GM19397 (cell line): ENCODE data around the gene RAX.
"Not testable (repeated sequence)": the region's sequence is repeated elsewhere in the genome, so short reads cannot be mapped to it uniquely, and the experiment has no call there.

Experiments
- ATAC-seq: cut with Tn5 transposase; IDR thresholded peaks from one replicate; pipeline ENCODE4 v1.9.1; 2021; ENCODE audit warnings: mild to moderate bottlenecking, moderate library complexity; ENCODE audit not compliant: unreplicated experiment

Gene RAX

DNA sequence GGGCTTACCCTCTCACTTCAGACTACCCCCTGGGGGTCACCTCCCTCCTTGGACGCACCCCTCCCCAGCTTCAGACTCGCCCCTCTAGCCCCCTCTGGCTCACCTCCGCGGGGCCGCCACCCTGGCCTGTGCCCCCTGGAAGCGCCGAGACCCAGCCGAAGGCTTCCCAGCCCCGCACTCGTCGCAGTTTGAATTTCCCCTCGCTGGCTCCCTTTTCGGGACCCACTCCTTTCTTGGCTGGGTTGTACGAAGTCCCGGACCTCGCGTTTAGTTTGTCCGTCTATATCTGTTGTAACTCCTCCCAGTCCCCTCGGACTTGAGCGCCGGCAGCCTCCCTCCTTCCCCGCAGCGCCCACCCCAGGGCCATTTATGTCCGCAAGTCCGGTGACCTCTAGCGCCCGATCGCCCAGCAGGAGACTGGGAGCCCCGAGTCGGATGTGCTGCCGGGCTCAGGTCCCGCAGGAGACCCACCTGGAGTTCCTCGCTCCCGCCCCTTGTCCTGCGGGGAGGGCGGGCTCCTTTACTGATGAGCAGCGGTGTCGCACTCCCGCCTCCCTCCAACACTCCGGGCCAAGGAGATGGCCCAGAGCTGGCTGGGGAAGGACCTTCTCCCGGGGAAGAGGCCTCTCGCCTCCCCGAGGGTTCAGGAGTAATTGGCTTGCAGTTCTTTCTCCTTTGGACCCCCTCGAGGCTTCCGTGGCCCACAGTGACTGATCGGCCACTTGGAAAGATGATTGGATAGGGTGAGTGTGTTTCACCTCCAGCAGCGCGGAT is 692 bp upstream of the RAX start:
- ATAC-seq = no peak

DNA sequence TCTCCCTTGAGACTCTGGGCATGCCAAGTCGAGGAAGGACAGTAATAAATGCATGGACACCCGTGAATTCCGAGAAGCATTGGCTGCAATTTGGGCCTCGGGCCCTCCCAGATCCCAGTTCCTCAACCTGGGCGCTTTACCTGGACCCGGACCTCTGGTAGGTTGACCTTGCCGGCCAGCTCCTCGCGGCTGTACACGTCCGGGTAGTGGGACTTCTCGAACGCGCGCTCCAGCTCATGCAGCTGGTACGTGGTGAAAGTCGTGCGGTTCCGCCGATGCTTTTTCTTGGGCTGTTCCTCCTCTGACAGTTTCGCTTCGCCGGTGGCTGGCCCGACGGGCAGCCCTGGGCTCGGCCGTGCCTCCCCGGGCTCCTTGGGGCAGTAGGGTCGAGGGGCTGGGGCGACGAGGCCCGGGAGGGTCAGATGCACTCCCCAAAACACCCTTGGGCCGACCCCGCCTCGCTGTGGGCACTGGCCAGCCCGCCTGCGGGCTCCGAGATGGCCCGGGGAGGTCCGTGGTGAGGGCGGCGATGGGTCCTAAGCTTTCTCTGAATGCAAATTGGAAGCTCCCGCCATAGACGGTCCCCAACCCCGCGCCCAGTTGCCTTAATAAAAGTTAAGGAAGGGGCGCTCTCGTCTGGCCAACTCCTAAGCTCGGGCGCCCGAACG is 899 bp downstream of the RAX start:
- no peak for ATAC-seq

DNA sequence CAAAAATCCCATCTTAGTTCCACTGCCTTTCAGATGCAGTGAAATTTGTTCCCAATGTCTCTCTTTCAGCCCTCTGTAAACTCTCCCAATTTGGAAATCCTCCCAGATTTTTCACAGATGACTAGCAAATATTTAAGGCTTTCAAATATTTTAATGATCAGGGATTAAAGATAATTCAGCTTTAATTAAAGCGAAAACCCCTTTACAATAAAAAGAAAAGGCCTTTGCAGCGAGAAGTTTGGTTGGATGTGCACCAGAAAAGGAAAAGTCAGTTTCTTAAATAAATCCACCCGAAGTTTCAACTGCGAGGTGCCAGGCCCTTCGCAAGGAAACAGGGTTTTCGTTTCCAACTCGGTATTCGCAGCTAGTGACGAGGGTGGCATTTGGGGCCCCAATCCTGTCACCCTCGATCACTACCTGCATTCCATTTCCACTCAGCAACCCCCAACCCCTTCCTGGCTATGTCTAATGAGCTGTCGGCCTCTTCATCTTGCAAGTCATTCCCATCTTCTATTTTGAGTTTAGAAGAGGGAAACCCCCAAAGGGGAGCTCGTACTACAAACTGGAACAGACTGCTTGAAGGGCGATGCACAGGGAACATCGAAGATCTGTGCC is 1.5 kb downstream of the RAX start:
- ATAC-seq = no peak

DNA sequence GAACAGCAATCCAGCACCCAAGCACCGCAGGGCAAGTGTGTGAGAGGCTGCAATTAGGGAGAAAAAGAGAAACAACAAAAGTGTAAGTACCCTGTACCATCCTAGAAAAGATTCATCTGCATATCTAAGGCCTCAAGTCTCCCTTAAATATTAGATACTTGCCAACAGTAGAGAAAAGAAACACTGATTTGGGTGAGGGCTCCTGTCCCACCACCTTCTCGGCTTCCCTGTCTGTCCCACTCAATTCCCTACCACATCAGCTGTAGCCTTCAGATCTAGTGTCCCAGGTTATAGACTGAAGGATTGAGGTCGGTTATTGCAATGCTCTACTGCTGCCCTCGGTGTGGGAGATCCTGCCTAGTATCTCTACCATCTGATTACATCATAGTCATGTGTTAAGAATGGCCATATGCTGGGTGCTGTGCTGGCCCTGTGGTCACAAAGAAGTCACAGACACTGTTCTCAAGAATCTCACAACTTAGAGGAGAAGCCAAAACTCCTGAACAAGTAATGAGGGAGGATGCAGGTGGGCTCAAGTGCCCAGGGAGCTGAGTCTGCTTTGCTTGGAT is 2.5 kb downstream of the RAX start:
- ATAC-seq = no peak

DNA sequence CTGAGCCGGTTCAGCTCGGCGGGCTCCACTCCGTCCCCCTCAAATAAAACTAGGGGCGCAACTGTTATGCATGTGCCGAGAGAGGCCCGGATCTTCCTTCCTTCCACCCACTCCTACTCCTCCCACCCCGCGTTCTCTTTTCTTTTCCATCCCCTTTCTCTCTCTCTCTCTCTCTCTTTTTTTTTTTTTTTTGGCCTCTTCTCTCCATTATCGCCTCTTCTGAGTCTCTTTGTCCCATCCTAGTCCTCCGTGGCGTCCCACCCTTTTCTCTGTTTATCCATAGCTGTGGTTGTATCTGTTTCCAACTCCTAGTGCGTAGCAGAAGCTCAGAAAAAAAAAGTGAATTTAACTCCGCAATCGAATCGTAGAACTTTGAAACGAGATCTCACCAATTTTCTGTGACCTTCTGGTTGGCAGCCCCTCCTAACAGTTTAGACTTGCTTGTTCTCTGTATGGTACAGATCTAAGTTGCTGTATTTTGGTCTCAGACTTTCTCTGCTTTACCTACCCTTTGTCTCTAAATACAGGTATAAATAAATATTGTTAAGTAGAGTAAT is 3.6 kb downstream of the RAX start:
- no peak for ATAC-seq

DNA sequence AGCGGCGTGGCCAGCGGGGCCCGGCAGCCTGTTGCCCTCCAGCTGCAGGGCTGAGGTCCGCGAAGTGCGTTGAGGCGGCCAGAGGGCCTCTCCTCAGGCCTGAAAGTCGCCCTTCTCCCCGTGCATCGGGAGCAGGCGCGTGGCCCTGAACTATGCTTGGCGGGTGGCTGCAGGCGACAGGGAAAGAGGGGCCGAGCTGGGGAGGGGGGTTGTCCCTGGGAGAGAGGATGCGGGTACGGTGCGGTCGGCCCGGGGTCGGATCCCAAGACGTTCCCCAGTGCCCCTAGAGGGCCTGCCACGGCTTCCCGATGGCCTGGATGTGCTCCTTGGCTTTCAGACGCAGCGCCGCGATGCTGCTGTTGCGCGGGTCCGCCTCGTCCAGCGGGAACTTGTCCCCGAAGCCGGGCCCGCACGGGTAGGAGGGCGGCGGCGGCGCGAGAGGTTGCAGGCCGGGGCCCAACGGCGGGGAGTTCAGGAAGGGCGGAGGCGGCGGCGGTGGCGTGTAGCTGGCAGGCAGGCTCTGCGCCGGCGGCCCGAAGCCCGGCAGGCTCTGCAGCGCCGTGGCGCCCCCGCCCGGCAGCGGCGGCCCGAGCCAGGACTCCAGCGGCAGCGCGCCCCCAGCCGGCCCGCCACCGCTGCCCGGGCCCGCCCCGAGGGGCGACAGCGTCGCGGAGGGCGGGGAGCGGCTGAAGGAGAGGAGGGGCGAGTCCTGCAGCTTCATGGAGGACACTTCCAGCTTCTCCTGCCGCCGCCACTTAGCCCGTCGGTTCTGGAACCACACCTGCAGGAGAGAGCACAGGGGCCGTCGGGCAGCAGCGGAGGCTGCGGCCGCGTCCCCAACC is 4.3 kb downstream of the RAX start:
- ATAC-seq = no peak

DNA sequence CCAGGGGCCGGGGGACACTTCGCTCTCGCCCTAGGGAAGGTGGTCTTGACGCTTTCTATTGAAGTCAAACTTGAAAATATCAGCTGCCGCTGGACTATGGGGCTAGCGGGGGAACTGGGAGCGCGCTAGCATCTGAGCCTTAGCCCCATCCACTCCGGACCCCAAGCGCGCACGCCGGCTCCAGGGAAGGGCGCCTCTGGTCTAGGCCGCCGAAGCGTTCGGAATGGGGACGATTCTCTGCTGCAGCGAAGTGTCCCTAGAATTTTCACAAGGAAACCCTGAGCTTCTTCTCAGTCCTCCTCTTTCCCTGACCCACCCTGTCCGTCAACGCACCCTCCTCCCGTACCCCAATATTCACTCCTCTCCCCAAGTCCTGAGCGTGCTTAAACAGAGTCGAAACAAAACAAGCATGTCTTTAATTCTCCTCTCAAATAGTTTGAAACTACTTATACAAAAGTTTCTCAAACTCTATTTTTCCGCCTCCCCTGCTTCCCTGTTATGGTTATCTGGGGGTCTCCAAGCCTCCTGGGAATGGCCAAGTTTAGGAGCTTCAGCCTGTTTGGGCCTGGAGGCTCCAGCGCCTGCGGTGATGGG is 5.0 kb downstream of the RAX start:
- no peak for ATAC-seq

DNA sequence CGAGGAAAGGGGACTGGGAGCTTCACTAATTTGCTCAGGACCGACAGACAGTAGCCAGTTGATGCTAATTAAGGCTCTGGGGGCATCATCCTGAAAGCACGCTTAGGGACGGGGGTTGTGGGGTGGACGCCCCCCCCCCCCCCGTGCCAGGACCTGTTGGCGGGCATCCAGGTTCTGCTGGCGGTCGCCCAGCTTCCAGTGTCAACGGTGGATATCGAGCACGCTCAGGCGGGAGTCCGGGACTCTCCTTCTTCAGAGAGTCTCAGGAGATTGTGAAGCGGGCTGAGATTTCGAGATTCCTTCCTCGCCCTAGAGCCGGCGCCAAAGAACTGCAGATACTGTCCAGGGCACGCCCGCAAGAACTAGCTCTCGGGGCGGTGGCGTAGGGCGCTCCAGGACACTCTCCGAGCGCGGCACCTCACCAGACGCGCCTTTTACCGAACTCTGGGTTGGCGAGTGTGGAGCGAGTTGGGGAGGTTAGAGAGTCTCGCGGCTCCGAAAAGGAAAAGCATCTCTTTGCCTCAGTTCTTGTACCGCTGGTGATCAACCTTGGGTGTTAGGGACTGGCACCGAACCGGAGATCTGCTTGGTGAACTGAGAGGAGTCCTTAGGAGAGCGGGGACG is 5.6 kb downstream of the RAX start:
- no peak for ATAC-seq

DNA sequence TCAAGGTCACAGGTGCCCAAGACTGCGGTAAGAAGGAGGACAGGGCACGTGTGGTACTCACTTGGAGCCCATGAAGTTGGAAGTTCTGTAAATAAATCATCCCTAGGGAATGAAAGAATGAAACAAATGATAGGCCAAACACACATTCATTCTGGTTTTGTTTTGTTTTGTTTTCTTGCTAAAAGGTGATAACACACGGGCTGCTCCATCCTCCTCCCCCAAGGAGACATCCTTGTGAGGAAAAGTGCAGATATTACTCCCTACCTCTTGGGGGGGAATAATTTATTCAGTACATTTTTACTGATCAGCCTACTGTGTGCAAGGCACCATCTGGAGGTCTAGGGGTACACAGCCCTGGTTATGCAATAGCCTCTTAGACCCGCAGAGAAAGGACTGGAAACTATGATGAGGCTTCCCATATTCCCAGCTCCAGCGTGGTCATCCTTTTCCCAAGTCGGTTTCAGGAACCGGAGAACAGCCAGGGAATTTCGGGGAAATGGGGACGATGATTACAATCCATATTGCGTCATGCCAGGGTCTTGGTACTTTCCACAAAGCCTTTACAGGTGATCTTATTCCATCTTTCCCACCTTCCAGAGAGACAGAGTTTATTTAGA is 6.3 kb downstream of the RAX start:
- ATAC-seq = no peak

DNA sequence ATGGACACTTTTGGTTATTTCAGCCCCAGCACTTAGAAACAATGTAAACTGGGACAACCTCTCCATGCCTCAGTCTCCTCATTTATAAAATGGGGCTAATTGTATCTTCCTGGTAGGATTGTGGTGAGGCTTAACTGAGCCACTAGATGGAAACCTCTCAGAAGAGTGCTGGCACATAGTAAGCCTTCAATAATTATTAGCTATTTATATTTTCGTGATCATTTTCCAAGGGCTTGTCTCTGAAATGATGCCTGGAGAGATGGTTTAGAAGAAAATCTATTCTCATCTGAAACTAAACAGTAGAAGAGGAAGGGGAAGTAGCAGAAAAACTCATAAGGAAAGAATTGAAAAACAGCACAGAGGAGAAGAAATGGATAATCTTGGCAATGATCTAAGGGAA is 6.8 kb downstream of the RAX start:
- ATAC-seq = no peak

DNA sequence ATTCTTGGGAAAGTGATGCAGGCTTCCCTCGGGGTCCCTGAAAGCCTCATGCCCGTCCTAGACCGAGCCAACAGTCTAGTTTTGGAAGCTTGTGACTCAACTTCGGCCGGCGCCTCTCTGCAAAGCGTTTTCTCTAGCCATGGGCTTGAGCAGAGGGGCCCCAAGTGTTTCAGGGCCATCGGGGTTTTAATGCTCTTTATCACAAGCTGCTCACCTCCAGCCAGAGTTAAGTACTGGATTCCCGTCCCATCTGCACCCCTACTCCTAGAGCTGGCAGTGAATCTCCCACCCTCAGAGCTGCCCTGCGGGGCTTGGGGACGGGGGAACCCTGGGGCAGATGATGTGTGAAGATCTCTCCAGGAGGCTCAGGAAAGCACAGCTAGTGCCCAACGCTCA is 7.3 kb downstream of the RAX start:
- ATAC-seq = no peak

DNA sequence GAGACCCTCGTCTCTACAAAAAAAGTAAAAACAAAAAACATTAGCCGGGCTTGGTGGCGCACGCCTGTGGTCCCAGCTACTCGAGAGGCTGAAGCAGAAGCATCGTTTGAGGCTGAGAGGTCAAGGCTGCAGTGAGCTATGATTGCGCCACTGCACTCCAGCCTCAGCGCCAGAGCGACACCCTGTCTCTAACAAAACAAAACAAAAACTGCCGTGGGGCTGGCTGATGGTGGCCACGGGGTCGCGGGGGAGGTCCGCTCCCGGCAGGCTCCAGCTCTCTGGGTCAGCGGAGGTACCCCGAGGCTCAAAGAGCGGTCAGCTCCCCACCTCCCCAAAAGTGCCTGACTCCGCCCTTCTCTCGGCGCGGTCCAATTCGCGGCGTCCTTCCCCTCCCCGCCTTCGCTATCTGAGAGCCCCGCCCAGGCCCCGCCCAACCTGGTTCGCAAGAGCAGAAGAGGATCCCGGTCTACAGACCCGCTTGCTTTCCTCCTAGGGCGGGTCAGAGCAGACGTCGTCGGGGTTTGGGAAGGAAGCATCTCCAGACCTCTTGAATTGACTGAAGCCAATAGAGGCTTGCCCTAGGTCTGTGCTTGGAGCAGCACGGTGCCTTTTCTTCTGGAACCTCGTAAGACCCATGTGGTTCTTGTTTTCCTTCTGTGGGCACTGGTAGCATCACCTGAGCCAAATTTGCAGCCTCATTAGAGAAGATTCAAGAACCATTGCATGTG is 7.8 kb downstream of the RAX start:
- peak; percentile 57 for ATAC-seq

DNA sequence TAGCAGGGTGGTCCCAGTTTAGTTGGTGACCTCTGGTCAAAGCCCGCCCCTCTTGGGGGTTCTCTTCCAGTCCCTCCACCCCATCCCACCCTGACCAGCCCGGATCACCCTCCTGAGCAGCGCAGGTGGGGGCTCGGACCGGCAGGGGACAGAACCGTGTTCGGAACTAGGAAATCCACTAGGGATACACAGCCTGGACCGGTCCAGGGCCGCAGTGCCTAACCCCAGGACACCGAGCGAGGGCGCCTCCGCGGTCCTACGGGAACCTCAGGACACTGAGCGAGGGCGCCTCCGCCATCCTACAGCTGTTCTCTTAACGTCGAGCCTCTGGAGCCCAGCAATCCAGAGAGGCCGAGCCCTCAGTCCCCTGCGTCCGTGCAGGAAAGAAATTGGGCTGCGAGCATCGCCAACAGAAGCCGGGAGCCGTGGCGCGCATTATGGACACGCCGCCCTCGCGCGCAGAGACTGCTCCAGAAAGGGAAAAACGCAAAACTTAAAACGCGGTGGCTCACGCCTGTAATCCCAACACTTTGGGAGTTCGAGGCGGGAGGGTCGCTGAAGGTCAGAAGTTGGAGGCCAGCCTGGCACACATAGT is 8.5 kb downstream of the RAX start:
- no peak for ATAC-seq

DNA sequence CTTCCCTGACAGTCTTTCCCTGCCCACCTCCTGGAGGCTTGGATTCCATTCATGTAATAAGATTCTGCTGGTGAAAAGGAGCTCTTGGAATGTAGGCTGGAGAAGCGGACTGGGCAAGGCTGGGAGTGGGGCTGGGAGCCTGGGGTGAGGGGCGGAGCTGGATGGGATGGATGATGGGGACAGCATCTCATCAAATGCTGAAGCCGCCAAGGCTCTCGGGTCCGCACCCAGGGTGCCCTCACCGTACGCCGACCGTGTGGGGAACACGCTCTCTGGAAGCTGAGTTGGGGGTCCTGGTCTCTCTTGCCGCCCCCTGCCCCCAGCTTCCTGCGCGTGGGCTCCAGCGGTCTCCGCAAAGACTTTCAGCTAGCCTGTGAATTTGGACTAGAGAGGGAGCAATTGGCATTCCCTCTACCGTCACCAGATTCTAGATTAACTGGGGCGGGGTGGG is 9.1 kb downstream of the RAX start:
- no peak for ATAC-seq

DNA sequence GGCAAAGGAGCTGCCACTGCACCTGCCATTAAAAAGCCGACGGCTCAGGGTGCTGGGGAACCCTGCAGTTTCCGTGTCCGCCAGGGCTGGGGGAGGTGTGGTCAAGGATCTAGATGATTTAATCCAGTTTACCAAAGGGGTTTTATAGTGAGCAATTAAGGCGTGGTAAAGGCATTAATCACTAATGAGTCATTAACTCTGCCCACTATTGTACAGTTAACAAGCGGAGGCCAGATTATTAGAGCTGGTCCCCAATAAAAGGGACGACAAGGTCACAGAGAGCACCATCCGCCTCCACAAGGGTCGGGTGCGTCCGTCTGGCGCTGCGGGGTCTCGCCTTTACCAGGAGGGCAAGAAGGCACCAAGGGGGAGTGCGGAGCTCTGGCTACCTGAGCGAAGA is 9.6 kb downstream of the RAX start:
- ATAC-seq = no peak

DNA sequence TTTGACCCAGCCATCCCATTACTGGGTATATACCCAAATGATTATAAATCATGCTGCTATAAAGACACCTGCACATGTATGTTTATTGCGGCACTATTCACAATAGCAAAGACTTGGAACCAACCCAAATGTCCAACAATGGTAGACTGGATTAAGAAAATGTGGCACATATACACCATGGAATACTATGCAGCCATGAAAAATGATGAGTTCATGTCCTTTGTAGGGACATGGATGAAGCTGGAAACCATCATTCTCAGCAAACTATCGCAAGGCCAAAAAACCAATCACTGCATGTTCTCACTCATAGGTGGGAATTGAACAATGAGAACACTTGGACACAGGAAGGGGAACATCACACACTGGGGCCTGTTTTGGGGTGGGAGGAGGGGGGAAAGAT is 11.0 kb downstream of the RAX start:
- ATAC-seq = not testable (repeated sequence)

DNA sequence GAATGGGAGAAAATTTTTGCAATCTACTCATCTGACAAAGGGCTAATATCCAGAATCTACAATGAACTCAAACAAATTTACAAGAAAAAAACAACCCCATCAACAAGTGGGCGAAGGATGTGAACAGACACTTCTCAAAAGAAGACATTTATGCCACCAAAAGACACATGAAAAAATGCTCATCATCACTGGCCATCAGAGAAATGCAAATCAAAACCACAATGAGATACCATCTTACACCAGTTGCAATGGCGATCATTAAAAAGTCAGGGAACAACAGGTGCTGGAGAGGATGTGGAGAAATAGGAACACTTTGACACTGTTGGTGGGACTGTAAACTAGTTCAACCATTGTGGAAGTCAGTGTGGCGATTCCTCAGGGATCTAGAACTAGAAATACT is 11.4 kb downstream of the RAX start:
- not testable (repeated sequence) for ATAC-seq

DNA sequence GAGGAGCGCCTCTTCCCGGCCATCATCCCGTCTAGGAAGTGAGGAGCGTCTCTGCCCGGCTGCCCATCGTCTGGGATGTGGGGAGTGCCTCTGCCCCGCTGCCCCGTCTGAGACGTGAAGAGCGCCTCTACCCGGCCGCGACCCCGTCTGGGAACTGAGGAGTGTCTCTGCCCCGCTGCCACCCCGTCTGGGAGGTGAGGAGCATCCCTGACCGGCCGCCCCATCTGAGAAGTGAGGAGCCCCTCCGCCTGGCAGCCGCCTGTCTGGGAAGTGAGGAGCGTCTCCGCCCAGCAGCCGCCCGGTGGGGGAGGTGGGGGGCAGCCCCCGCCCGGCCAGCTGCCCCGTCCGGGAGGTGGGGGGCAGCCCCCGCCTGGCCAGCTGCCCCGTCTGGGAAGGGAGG is 17.8 kb downstream of the RAX start:
- ATAC-seq = not testable (repeated sequence)
